ENCODE measurements around the gene ITCH.

The ITCH gene

GRCh38 chr20:34559311-34560140, 196.5 kb downstream of the ITCH start:
- no peaks in the 10 kb centered on the region for H3K9me3 ChIP-seq (ENCODE audit: control insufficient read depth, insufficient read depth, low read length)
- H3K27me3 ChIP-seq (ENCODE audit: control insufficient read depth, insufficient read depth, low read length): no peaks in the 10 kb centered on the region
- no peaks in the 10 kb centered on the region for H3K36me3 ChIP-seq (ENCODE audit: control insufficient read depth, insufficient read depth, low read length)
- H3K9ac ChIP-seq (ENCODE audit: low read depth, low read length): no peak overlapping the region
- no peaks in the 10 kb centered on the region for H3K4me1 ChIP-seq (ENCODE audit: control insufficient read depth, insufficient read depth, low read length)
- H3K27ac ChIP-seq (ENCODE audit: low read depth, low read length): no peak overlapping the region
- H3K4me3 ChIP-seq (ENCODE audit: low read depth, low read length): peak overlapping the region; percentile 69

GRCh38 chr20:34560141-34560523, 197.1 kb downstream of the ITCH start:
- Histone ChIP-seq H3K27ac (ENCODE audit: low read depth, low read length) (no peak overlapping the region), H3K36me3 (ENCODE audit: control insufficient read depth, insufficient read depth, low read length) (no peaks in the 10 kb centered on the region), H3K9ac (ENCODE audit: low read depth, low read length) (no peak overlapping the region), H3K9me3 (ENCODE audit: control insufficient read depth, insufficient read depth, low read length) (no peaks in the 10 kb centered on the region), H3K27me3 (ENCODE audit: control insufficient read depth, insufficient read depth, low read length) (no peaks in the 10 kb centered on the region), H3K4me1 (ENCODE audit: control insufficient read depth, insufficient read depth, low read length) (no peaks in the 10 kb centered on the region), H3K4me3 (ENCODE audit: low read depth, low read length) (no peak overlapping the region)

GRCh38 chr20:34560614-34561013, 197.5 kb downstream of the ITCH start:
- no peaks in the 10 kb centered on the region for H3K36me3 ChIP-seq (ENCODE audit: control insufficient read depth, insufficient read depth, low read length)
- H3K9ac ChIP-seq (ENCODE audit: low read depth, low read length): no peak overlapping the region
- no peak overlapping the region for H3K27ac ChIP-seq (ENCODE audit: low read depth, low read length)
- H3K9me3 ChIP-seq (ENCODE audit: control insufficient read depth, insufficient read depth, low read length): no peaks in the 10 kb centered on the region
- no peak overlapping the region for H3K4me3 ChIP-seq (ENCODE audit: low read depth, low read length)
- H3K4me1 ChIP-seq (ENCODE audit: control insufficient read depth, insufficient read depth, low read length): no peaks in the 10 kb centered on the region
- no peaks in the 10 kb centered on the region for H3K27me3 ChIP-seq (ENCODE audit: control insufficient read depth, insufficient read depth, low read length)

Measured in HUES48 (cell line).